Measurements from ENCODE around the gene CALML6. TPM values are rescaled to one million over a fixed set of nuclear protein-coding genes. Genes with fewer than 3 reads are reported as not detected.
"Not testable (repeated sequence)": the region's sequence is repeated elsewhere in the genome, so short reads cannot be mapped to it uniquely, and the experiment has no call there.

The CALML6 gene
- total RNA-seq, result under 1 TPM in 1 of 2 donors, not detected in 1; 0.37 TPM
- long read RNA-seq, donor 1, result 0 reads
- long read RNA-seq, donor 2, result 0 reads

GRCh38 chr1:1914971-1915692, at the start of gene CALML6:
TSS of gene CALML6 (plus strand) at chr1:1915260. CDS start at chr1:1915281, 21 bp downstream.
- DNase-seq (ENCODE audit: low spot score), result peak; percentile 74
- intact Hi-C loops (cut with DNase I), result no loop called here

- intact Hi-C loops (cut with DNase I), result no loop called here
- peak; percentile 6 for DNase-seq (ENCODE audit: low spot score)
Observed at GRCh38 chr1:1867164-1867563, 47.9 kb upstream of the CALML6 start.

GRCh38 chr1:1869469-1869868, 45.6 kb upstream of the CALML6 start:
- intact Hi-C loops (cut with DNase I), result no loop called here
- no peak for DNase-seq (ENCODE audit: low spot score)

- intact Hi-C loops (cut with DNase I), result loop anchor here in 1 of 2 donors (5.0 kb wide), 1 partner anchor 75 kb away; no protein-coding TSS in a partner anchor
- DNase-seq (ENCODE audit: low spot score), result peak; percentile 42
Observed at GRCh38 chr1:1872329-1872994, 42.6 kb upstream of the CALML6 start.

- intact Hi-C loops (cut with DNase I), result loop anchor here in 1 of 2 donors (5.0 kb wide), 1 partner anchor 76 kb away; no protein-coding TSS in a partner anchor
- DNase-seq (ENCODE audit: low spot score), result peak; percentile 23
Observed at GRCh38 chr1:1873186-1873585, 41.9 kb upstream of the CALML6 start.

GRCh38 chr1:1874901-1875300, 40.2 kb upstream of the CALML6 start:
- intact Hi-C loops (cut with DNase I), result loop anchor here in 1 of 2 donors (5.0 kb wide), 1 partner anchor 78 kb away; no protein-coding TSS in a partner anchor

GRCh38 chr1:1875932-1876331, 39.1 kb upstream of the CALML6 start:
- no peak for DNase-seq (ENCODE audit: low spot score)
- intact Hi-C loops (cut with DNase I), result no loop called here

More at GRCh38 chr1:1874901-1875300, 40.2 kb upstream of the CALML6 start:
- peak; percentile 15 for DNase-seq (ENCODE audit: low spot score)

GRCh38 chr1:1876335-1876930, 38.6 kb upstream of the CALML6 start:
- intact Hi-C loops (cut with DNase I), result no loop called here

GRCh38 chr1:1877865-1878436, 37.1 kb upstream of the CALML6 start:
- no peak for DNase-seq (ENCODE audit: low spot score)
- intact Hi-C loops (cut with DNase I), result no loop called here

More at GRCh38 chr1:1876335-1876930, 38.6 kb upstream of the CALML6 start:
- no peak for DNase-seq (ENCODE audit: low spot score)

- intact Hi-C loops (cut with DNase I), result no loop called here
- no peak for DNase-seq (ENCODE audit: low spot score)
Observed at GRCh38 chr1:1879942-1880341, 35.1 kb upstream of the CALML6 start.

GRCh38 chr1:1880617-1881312, 34.3 kb upstream of the CALML6 start:
- intact Hi-C loops (cut with DNase I), result no loop called here
- DNase-seq (ENCODE audit: low spot score), result no peak

- intact Hi-C loops (cut with DNase I), result no loop called here
- no peak for DNase-seq (ENCODE audit: low spot score)
Observed at GRCh38 chr1:1881727-1882126, 33.3 kb upstream of the CALML6 start.

- intact Hi-C loops (cut with DNase I), result loop anchor here in 1 of 2 donors (1.0 kb wide), 1 partner anchor 41 kb away; no protein-coding TSS in a partner anchor
- no peak for DNase-seq (ENCODE audit: low spot score)
Observed at GRCh38 chr1:1883092-1883873, 31.8 kb upstream of the CALML6 start.

- not testable (repeated sequence) for DNase-seq (ENCODE audit: low spot score)
- intact Hi-C loops (cut with DNase I), result loop anchor here in 1 of 2 donors (1.0 kb wide), 1 partner anchor 42 kb away; no protein-coding TSS in a partner anchor
Observed at GRCh38 chr1:1883890-1884289, 31.2 kb upstream of the CALML6 start.

- intact Hi-C loops (cut with DNase I), result no loop called here
- no peak for DNase-seq (ENCODE audit: low spot score)
Observed at GRCh38 chr1:1889090-1889750, 25.8 kb upstream of the CALML6 start.

- DNase-seq (ENCODE audit: low spot score), result peak; percentile 94
- intact Hi-C loops (cut with DNase I), result loop anchor here in 1 of 2 donors (10.0 kb wide), 1 partner anchor 105 kb away; no protein-coding TSS in a partner anchor
Observed at GRCh38 chr1:1889847-1890505, 25.1 kb upstream of the CALML6 start.
